Psoas muscle (tissue), 8 donors: ENCODE measurements around the gene ASXL1. TPM values are rescaled to one million over a fixed set of nuclear protein-coding genes. Genes with fewer than 3 reads are reported as not detected.

Experiments
- ATAC-seq, 4 donors: fragments of 200-7000 bp; cut with Tn5 transposase; one replicate each; pipeline ENCODE4 v1.9.1; 2020; ENCODE audit warnings: moderate library complexity in 3 of 4, mild to moderate bottlenecking in 2 of 4
- DNase-seq, 2 donors: peaks; one replicate each; pipeline ENCODE4 v3.0.0-alpha.2; 2020
- H3K27ac ChIP-seq: fragments of 200-600 bp; one replicate; pipeline ENCODE4 v1.8.0; 2022
- H3K27me3 ChIP-seq, 3 donors: fragments of 200-600 bp in 1 of 3; one replicate each; pipeline versions ENCODE4 v1.6.1 to v1.8.0; 2013 to 2022; ENCODE audit warnings: low read length in 2 of 3, mild to moderate bottlenecking in 2 of 3, moderate library complexity in 1 of 3; ENCODE audit not compliant: insufficient read depth in 3 of 3
- H3K36me3 ChIP-seq, 2 donors: fragments of 200-600 bp in 1 of 2; one replicate each; pipeline versions ENCODE4 v1.6.1 to v1.8.0; 2013 to 2022; ENCODE audit warnings: low read depth in 1 of 2, mild to moderate bottlenecking in 1 of 2, moderate library complexity in 1 of 2; ENCODE audit not compliant: insufficient read depth in 1 of 2
- H3K4me1 ChIP-seq: fragments of 200-600 bp; one replicate; pipeline ENCODE4 v1.8.0; 2022
- H3K4me3 ChIP-seq: fragments of 200-600 bp; one replicate; pipeline ENCODE4 v1.8.0; 2022; ENCODE audit warnings: mild to moderate bottlenecking
- H3K9me3 ChIP-seq: fragments of 200-600 bp; one replicate; pipeline ENCODE4 v1.8.0; 2022
- CTCF ChIP-seq: fragments of 200-600 bp; IDR thresholded peaks from one replicate; pipeline ENCODE4 v1.8.0; 2022; ENCODE audit warnings: antibody characterized with exemption
- WGBS, 3 donors: extraction: QIAGEN DNeasy Blood & Tissue Kit; methylation state at CpG; one replicate each; pipeline versions ENCODE4 v1.1.6 to v1.1.7; 2013; 5-methylcytosine and 5-hydroxymethylcytosine counted together
- intact Hi-C, 2 donors: fragments of 100-400 bp; cut with DNase I; formaldehyde crosslinking; loops; one replicate each; pipeline versions ENCODE4 v1.11.0 to v1.14.2; 2022
- polyA plus RNA-seq, 3 donors: library from polyadenylated mRNA; stranded (reverse); fragments of 200-250 nt; gene quantifications; one replicate each; pipeline ENCODE4 v1.2.3, GENCODE V29; 2013
- total RNA-seq, 4 donors: library from RNA; stranded (reverse); fragmentation: NEBNext Ultra II Directional in 2 of 4; extraction: Animal tissue kit (Norgen Biotek cat#: 25700) in 2 of 4; gene quantifications; one replicate each; pipeline versions ENCODE4 v1.2.1 to v1.2.4, GENCODE V29; 2021 to 2023
- donor health status: healthy with polysubstance abuse.
- donor health status: DM: no; HTN: no; CAD: no; lungs with moderate emphysema.
- donor health status: Bipolar disorder and iron deficiency.
- donor health status: healthy.
- donor health status: DM: yes; HTN: yes; CAD: no.
- donor health status: DM: no; HTN: no; CAD: no.
- donor health status: DM: no; HTN: no; CAD: no.
- donor health status: DM: yes; HTN: yes; CAD: no.

The ASXL1 gene
- total and polyA plus RNA-seq, 7 donors: 18.5 to 52.0 (median 23.2) TPM

- no peak for TF ChIP-seq CTCF
- Histone ChIP-seq H3K36me3 (peaks cover 23 to 91% of the 10 kb centered on the region in 2 donors), H3K4me1 (peaks cover 5% of the 10 kb centered on the region), H3K27me3 (no peaks in the 10 kb centered on the region), H3K9me3 (no peaks in the 10 kb centered on the region), H3K27ac (no peak overlapping the region), H3K4me3 (no peak overlapping the region)
- intact Hi-C loops: no loop called here
- no peak for ATAC-seq
- DNase-seq: no peak
- WGBS, 3 donors: 94 to 97% (median 97%) methylated on average over 7 of the region's 7 CpGs
Observed at GRCh38 chr20:32436968-32437367, 78.8 kb downstream of the ASXL1 start.

GRCh38 chr20:32437391-32438074 is 79.4 kb downstream of the ASXL1 start:
- DNase-seq: no peak
- TF ChIP-seq CTCF: no peak

GRCh38 chr20:32438331-32438858 is 80.3 kb downstream of the ASXL1 start:
- no peaks in the 10 kb centered on the region for H3K9me3 ChIP-seq
- peaks cover 5% of the 10 kb centered on the region for H3K4me1 ChIP-seq
- DNase-seq: no peak
- no peaks in the 10 kb centered on the region for H3K27me3 ChIP-seq
- intact Hi-C loops: no loop called here
- TF ChIP-seq CTCF: no peak
- no peak for ATAC-seq
- H3K27ac ChIP-seq: no peak overlapping the region
- H3K36me3 ChIP-seq: peaks cover 16 to 85% of the 10 kb centered on the region in 2 donors
- 86 to 88% (median 88%) methylated on average over 8 of the region's 8 CpGs for WGBS, 3 donors
- H3K4me3 ChIP-seq: no peak overlapping the region

More at GRCh38 chr20:32437391-32438074, 79.4 kb downstream of the ASXL1 start:
- ATAC-seq: no peak
- no peak overlapping the region for H3K27ac ChIP-seq
- WGBS, 3 donors: 76% methylated on average over 5 of the region's 5 CpGs
- H3K4me1 ChIP-seq: peaks cover 5% of the 10 kb centered on the region
- no peaks in the 10 kb centered on the region for H3K27me3 ChIP-seq
- H3K36me3 ChIP-seq: peaks cover 19 to 87% of the 10 kb centered on the region in 2 donors
- no peak overlapping the region for H3K4me3 ChIP-seq
- intact Hi-C loops: no loop called here
- H3K9me3 ChIP-seq: no peaks in the 10 kb centered on the region

- no peak for TF ChIP-seq CTCF
- H3K36me3 ChIP-seq: peaks cover 11 to 85% of the 10 kb centered on the region in 2 donors
- H3K9me3 ChIP-seq: no peaks in the 10 kb centered on the region
- no peak overlapping the region for H3K4me3 ChIP-seq
- WGBS, 3 donors: 53 to 79% (median 64%) methylated on average over 11 of the region's 11 CpGs
- H3K27ac ChIP-seq: peak overlapping the region; percentile 33
- intact Hi-C loops: no loop called here
- H3K27me3 ChIP-seq: no peaks in the 10 kb centered on the region
- DNase-seq (peak in 1 of 2 donors; percentile 23), ATAC-seq (peak; percentile 33 to 68 (median 52))
- peaks cover 5% of the 10 kb centered on the region for H3K4me1 ChIP-seq
Observed at GRCh38 chr20:32439132-32439829, 81.2 kb downstream of the ASXL1 start.
